ENCODE data around the gene SYNGR2. TPM values are rescaled to one million over a fixed set of nuclear protein-coding genes. Genes with fewer than 3 reads are reported as not detected.
A peak's percentile ranks its signal among the peaks of the same experiment; 100 is the strongest.

SYNGR2 gene
- total and polyA plus RNA-seq, 2 donors (not counting 1 experiment from before 2014, with no cell fraction given) = 390 to 442 TPM

- Histone ChIP-seq H3K4me1 (ENCODE audit: control insufficient read depth in 2 of 2, insufficient read depth in 2 of 2, low read length in 2 of 2) (peaks cover 81 to 94% of the 10 kb centered on the region in 2 donors), H3K79me2 (ENCODE audit: control insufficient read depth, insufficient read depth, low read length) (peaks cover 23% of the 10 kb centered on the region), H3K4me3 (ENCODE audit: control extremely low read depth in 1 of 5, extremely low read depth in 1 of 5, insufficient read depth in 1 of 5, low read depth in 2 of 5, low read length in 4 of 5) (no peak overlapping the region), H3K4me2 (replicated peaks; ENCODE audit: low read depth, low read length, poor library complexity, severe bottlenecking) (peak overlapping the region; percentile 67), H3K27ac (ENCODE audit: low read length in 2 of 2) (peak overlapping the region; percentile 38 to 57), H4K20me1 (ENCODE audit: control insufficient read depth, insufficient read depth, low read length, poor library complexity, severe bottlenecking) (peaks cover 3% of the 10 kb centered on the region), H2AFZ (ENCODE audit: insufficient read depth, low read depth, low read length, poor library complexity, severe bottlenecking) (no peak overlapping the region), H3K27me3 (replicated peaks in 1 of 4; ENCODE audit: control extremely low read depth in 1 of 4, control insufficient read depth in 3 of 4, insufficient read depth in 4 of 4, low read length in 3 of 4) (no peaks in the 10 kb centered on the region), H3K9ac (ENCODE audit: low read length) (no peak overlapping the region), H3K36me3 (replicated peaks in 1 of 2; ENCODE audit: control extremely low read depth in 1 of 2, control insufficient read depth in 1 of 2, extremely low read depth in 1 of 2, insufficient read depth in 2 of 2, low read length in 1 of 2) (peaks cover 0 to 18% of the 10 kb centered on the region in 2 experiments), H3K9me3 (ENCODE audit: control extremely low read depth in 1 of 3, control insufficient read depth in 2 of 3, insufficient read depth in 1 of 3, low read length in 2 of 3) (peaks cover 0 to 10% (median 0%) of the 10 kb centered on the region in 3 donors)
- Mint-ChIP-seq H3K9me3 (ENCODE audit: insufficient read depth) (no peaks in the 10 kb centered on the region), H3K27ac (peak overlapping the region; percentile 89), H3K4me1 (peaks cover 80% of the 10 kb centered on the region), H3K27me3 (no peaks in the 10 kb centered on the region), H3K4me3 (peak overlapping the region; percentile 23)
- POLR2A ChIA-PET = interaction anchor here (0.5 to 22.6 kb wide), 6 partner anchors 9 to 58 kb away, joined by 5 to 432 read pairs (median 15); partner anchors contain the start of genes SYNGR2, TMC6 and TMC8
- no peak for TF ChIP-seq EZH2 (IDR thresholded peaks at IDR 0.05; ENCODE audit: borderline replicate concordance, insufficient read depth, low read depth, low read length, poor library complexity, severe bottlenecking)
- no peak for TF ChIP-seq CTCF (IDR thresholded peaks at IDR 0.05)
- ATAC-seq (ENCODE audit: low read depth) (no peak), DNase-seq (peak; percentile 43)
- intact Hi-C loops (cut with micrococcal nuclease) = no loop called here
- CTCF ChIA-PET = interaction anchor here (0.8 to 14.1 kb wide), 5 partner anchors 10 to 33 kb away, joined by 3 to 357 read pairs (median 5); partner anchors contain the start of genes SYNGR2, TK1 and TMC8
- 79% methylated on average over 10 of the region's 11 CpGs for WGBS (ENCODE audit: insufficient coverage)
These were observed 24.1 kb upstream of the SYNGR2 start for GRCh38 chr17:78144147-78144719.

All from B cell (primary cell).